Naive B cell (primary cell): ENCODE results near the gene TRIM5. TPM values are rescaled to one million over a fixed set of nuclear protein-coding genes. Genes with fewer than 3 reads are reported as not detected.
"Not testable (repeated sequence)": the region's sequence is repeated elsewhere in the genome, so short reads cannot be mapped to it uniquely, and the experiment has no call there.

Experiments
- ATAC-seq, 2 donors: fragments of 150-1000 bp; cut with Tn5 transposase; 2 replicates each; pipeline ENCODE4 v1.10.0; 2021; ENCODE audit warnings: low read depth in 2 of 2, mild to moderate bottlenecking in 2 of 2, moderate library complexity in 2 of 2
- DNase-seq: peaks from one replicate; pipeline ENCODE4 v3.0.0; 2022
- H3K27ac Mint-ChIP-seq, 6 donors: one replicate each; pipeline ENCODE4 v1.8.0; 2020 to 2022; ENCODE audit warnings: mild to moderate bottlenecking in 6 of 6, mixed read lengths in 6 of 6, moderate library complexity in 5 of 6, inconsistent platforms in 2 of 6
- H3K27me3 Mint-ChIP-seq, 3 donors: one replicate each; pipeline ENCODE4 v1.8.0; 2021 to 2022; ENCODE audit warnings: mixed read lengths in 3 of 3, mild to moderate bottlenecking in 1 of 3
- H3K36me3 Mint-ChIP-seq, 2 donors: one replicate each; pipeline ENCODE4 v1.8.0; 2020 to 2022; ENCODE audit warnings: mixed read lengths in 2 of 2, inconsistent platforms in 1 of 2, mild to moderate bottlenecking in 1 of 2
- H3K4me1 Mint-ChIP-seq, 3 donors: one replicate each; pipeline ENCODE4 v1.8.0; 2020 to 2022; ENCODE audit warnings: mixed read lengths in 3 of 3, inconsistent platforms in 1 of 3, mild to moderate bottlenecking in 1 of 3, moderate library complexity in 1 of 3
- H3K4me3 Mint-ChIP-seq, 8 donors: one replicate each; pipeline ENCODE4 v1.8.0; 2020 to 2022; ENCODE audit warnings: mild to moderate bottlenecking in 8 of 8, mixed read lengths in 8 of 8, moderate library complexity in 8 of 8, inconsistent platforms in 2 of 8
- H3K9me3 Mint-ChIP-seq, 7 donors: one replicate each; pipeline ENCODE4 v1.8.0; 2020 to 2022; ENCODE audit warnings: mixed read lengths in 7 of 7, mild to moderate bottlenecking in 5 of 7, inconsistent platforms in 2 of 7, moderate library complexity in 1 of 7
- polyA plus RNA-seq, 6 donors: library from polyadenylated mRNA; unstranded; fragments of 300-500 nt; fragmentation: Illumina TruSeq; gene quantifications; one replicate each; pipeline ENCODE4 v1.2.3, GENCODE V29; 2021; ENCODE audit warnings: low read depth in 6 of 6

The TRIM5 gene
- 10 to 100 TPM in 1 of 6 donors, 1 to 10 TPM in 5; 5.0 to 10.2 (median 7.9) TPM for polyA plus RNA-seq

GRCh38 chr11:5684646-5685362, at the start of gene TRIM5:
TRIM5 (minus strand) TSS chr11:5685074; CDS start chr11:5680177, 4,897 bp downstream.
- Mint-ChIP-seq H3K36me3 (peaks cover 0 to 4% of the 10 kb centered on the region in 2 donors), H3K9me3 (no peaks in the 10 kb centered on the region), H3K27me3 (no peaks in the 10 kb centered on the region), H3K4me3 (peak within 1 kb of the TSS; percentile 88 to 97 (median 94)), H3K4me1 (peaks cover 35 to 49% (median 49%) of the 10 kb centered on the region in 3 donors), H3K27ac (peak within 1 kb of the TSS; percentile 89 to 98 (median 96))
- peak; percentile 83 for DNase-seq
- peak; percentile 61 to 68 for ATAC-seq

- Mint-ChIP-seq H3K27me3 (no peaks in the 10 kb centered on the region), H3K36me3 (peaks cover 0 to 20% of the 10 kb centered on the region in 2 donors), H3K27ac (no peak overlapping the region), H3K4me3 (no peak overlapping the region), H3K4me1 (peaks cover 0 to 7% (median 0%) of the 10 kb centered on the region in 3 donors), H3K9me3 (no peaks in the 10 kb centered on the region)
- no peak for DNase-seq
- ATAC-seq, result no peak
Measured at GRCh38 chr11:5727691-5728090, 42.8 kb upstream of the TRIM5 start.

- ATAC-seq, result no peak
- no peaks in the 10 kb centered on the region for H3K27me3 Mint-ChIP-seq
- H3K4me1 Mint-ChIP-seq, result peaks cover 0 to 7% (median 0%) of the 10 kb centered on the region in 3 donors
- peak overlapping the region in 1 of 6 donors; percentile 67 for H3K27ac Mint-ChIP-seq
- no peak for DNase-seq
- peaks cover 0 to 20% of the 10 kb centered on the region in 2 donors for H3K36me3 Mint-ChIP-seq
- H3K4me3 Mint-ChIP-seq, result no peak overlapping the region
- no peaks in the 10 kb centered on the region for H3K9me3 Mint-ChIP-seq
Measured at GRCh38 chr11:5726351-5726750, 41.5 kb upstream of the TRIM5 start.

DNA sequence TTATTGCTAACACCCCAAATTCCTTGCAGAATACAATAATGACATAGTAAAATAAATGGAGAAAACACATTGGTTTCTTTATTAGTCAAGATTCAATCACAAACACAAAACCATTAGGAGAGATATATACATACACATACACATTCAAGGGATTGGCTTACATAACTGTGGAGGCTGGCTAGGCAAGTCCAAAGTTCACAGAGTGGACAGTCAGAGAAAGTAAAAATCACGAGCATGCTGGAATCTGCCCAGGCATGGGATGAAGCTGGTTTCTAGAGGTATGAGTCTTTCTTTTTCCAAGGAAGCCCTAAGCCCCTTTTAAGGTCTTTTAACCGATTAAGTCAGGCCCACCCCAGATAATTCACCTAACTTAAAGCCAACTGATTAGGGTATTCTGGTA, 37.7 kb upstream of the TRIM5 start:
- Mint-ChIP-seq H3K9me3 (peaks cover 0 to 11% (median 3%) of the 10 kb centered on the region in 7 donors), H3K4me3 (no peak overlapping the region), H3K36me3 (peaks cover 9 to 25% of the 10 kb centered on the region in 2 donors), H3K27me3 (no peaks in the 10 kb centered on the region), H3K27ac (no peak overlapping the region), H3K4me1 (peaks cover 0 to 7% (median 0%) of the 10 kb centered on the region in 3 donors)
- DNase-seq (no peak), ATAC-seq (no peak)

DNA sequence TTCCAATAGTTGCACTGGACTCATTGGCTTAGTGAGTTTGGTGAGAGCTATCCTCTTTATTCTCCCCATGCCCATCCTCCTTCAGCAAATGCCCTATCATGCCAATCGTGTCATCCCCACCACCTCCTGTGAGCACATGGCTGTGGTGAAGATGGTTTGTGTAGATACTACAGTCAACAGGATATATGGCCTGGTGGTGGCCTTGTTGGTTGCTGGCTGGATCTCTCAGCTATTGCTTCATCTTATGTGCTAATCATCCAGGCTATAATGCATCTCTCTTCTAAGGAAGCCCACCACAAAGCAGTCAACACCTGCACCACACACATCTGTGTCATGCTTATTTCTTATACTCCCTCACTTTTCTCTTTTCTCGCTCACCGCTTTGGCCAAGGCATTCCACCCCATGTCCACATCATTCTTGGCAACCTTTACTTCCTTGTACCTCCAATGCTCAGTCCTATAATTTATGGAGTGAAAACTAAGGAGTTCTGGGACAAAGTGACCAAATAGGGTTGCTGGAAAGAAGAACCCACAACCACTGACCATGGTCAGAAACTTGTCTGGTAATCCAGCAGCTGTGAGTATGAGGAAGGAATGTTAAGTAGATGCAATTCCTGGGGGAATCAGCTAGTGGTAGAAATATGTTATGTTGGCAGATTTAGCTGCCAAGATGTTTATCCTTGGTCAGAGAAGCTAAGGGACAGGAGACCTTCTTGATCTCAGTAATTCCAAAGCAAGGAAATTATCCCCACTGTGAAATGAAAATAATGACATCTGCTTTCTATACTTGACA, 35.0 kb upstream of the TRIM5 start:
- DNase-seq (no peak), ATAC-seq (no peak)
- Mint-ChIP-seq H3K4me3 (no peak overlapping the region), H3K27me3 (no peaks in the 10 kb centered on the region), H3K36me3 (peaks cover 9 to 13% of the 10 kb centered on the region in 2 donors), H3K27ac (peak overlapping the region in 2 of 6 donors; percentile 63 to 75), H3K4me1 (no peaks in the 10 kb centered on the region), H3K9me3 (peaks cover 0 to 11% (median 3%) of the 10 kb centered on the region in 7 donors)

- H3K36me3 Mint-ChIP-seq, result peaks cover 9 to 13% of the 10 kb centered on the region in 2 donors
- H3K27me3 Mint-ChIP-seq, DNase-seq, H3K4me1 Mint-ChIP-seq, ATAC-seq, H3K4me3 Mint-ChIP-seq, H3K27ac Mint-ChIP-seq: not testable (repeated sequence)
- H3K9me3 Mint-ChIP-seq, result peaks cover 0 to 11% (median 3%) of the 10 kb centered on the region in 7 donors
Measured at GRCh38 chr11:5716518-5716917, 31.6 kb upstream of the TRIM5 start.

GRCh38 chr11:5713695-5714094, 28.8 kb upstream of the TRIM5 start:
- Mint-ChIP-seq H3K27ac (peak overlapping the region in 4 of 6 donors; percentile 16 to 59 (median 28)), H3K27me3 (no peaks in the 10 kb centered on the region), H3K36me3 (peaks cover 11 to 13% of the 10 kb centered on the region in 2 donors), H3K9me3 (peaks cover 0 to 6% (median 3%) of the 10 kb centered on the region in 7 donors), H3K4me3 (no peak overlapping the region), H3K4me1 (peaks cover 0 to 5% (median 5%) of the 10 kb centered on the region in 3 donors)
- ATAC-seq (no peak), DNase-seq (no peak)

DNA sequence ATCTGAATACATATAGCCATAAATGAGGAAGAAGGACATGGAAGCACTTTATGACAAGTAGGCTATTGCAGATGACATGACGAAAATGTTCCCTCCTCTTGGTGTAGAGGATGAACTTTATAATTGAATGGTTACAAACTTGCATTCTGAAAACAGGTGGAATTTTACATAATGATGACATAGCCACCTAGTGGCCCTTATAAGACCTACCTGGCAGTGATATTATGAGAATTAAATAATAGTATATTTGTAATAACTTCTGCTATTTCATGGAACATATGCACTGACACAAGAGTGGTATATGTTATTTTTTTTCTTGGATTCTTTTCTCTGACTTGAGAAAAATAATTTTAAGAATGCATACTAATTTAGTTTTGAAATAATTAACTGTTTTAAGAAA, 27.6 kb upstream of the TRIM5 start:
- DNase-seq (peak; percentile 5), ATAC-seq (peak; percentile 41 to 53)
- no peaks in the 10 kb centered on the region for H3K27me3 Mint-ChIP-seq
- H3K27ac Mint-ChIP-seq, result peak overlapping the region in 2 of 6 donors; percentile 37 to 85
- H3K36me3 Mint-ChIP-seq, result peaks cover 18 to 23% of the 10 kb centered on the region in 2 donors
- no peak overlapping the region for H3K4me3 Mint-ChIP-seq
- H3K9me3 Mint-ChIP-seq, result peaks cover 0 to 2% (median 0%) of the 10 kb centered on the region in 7 donors
- peaks cover 0 to 5% (median 5%) of the 10 kb centered on the region in 3 donors for H3K4me1 Mint-ChIP-seq

- H3K9me3 Mint-ChIP-seq, result no peaks in the 10 kb centered on the region
- no peak for DNase-seq
- peak overlapping the region in 1 of 8 donors; percentile 22 for H3K4me3 Mint-ChIP-seq
- H3K4me1 Mint-ChIP-seq, result peaks cover 16 to 34% (median 30%) of the 10 kb centered on the region in 3 donors
- no peak for ATAC-seq
- H3K27ac Mint-ChIP-seq, result peak overlapping the region in 2 of 6 donors; percentile 82 to 84
- H3K36me3 Mint-ChIP-seq, result peaks cover 27 to 53% of the 10 kb centered on the region in 2 donors
- no peaks in the 10 kb centered on the region for H3K27me3 Mint-ChIP-seq
Measured at GRCh38 chr11:5705688-5706087, 20.8 kb upstream of the TRIM5 start.

DNA sequence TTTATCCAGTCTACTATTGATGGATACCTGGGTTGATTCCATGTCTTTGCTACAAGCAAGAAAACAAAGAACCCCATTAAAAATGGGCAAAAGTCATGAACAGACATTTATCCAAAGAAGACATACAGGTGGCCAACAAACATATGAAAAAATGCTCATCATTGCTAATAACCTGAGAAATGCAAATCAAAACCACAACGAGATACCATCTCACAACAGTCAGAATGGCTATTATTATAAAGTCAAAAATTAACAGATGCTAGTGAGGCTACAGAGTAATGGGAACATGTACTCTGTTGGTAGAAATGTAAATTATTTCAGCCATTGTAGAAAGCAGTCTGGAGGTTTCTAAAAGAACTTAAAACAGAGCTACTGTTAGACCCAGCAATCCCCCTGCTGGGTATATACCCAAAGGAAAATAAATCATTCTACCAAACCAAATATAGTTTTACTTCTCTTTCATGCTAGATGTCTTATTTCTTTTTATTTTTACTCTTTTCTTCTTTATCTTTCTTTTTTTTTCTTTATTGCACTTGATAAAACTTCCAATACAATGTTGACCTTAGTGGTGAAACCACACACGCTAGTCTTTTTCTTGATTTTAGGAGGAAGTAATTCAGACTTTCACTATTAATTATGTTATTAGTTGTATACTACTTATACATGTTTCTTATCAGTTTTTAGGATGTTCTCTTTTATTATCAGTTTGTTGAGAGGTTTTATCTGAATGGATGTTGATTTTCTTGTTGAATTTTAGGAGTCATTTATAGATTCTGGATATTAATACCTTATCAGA, 19.1 kb upstream of the TRIM5 start:
- H3K4me1 Mint-ChIP-seq, result peaks cover 17 to 44% (median 37%) of the 10 kb centered on the region in 3 donors
- no peaks in the 10 kb centered on the region for H3K9me3 Mint-ChIP-seq
- ATAC-seq, result no peak
- H3K27ac Mint-ChIP-seq, result peak overlapping the region in 5 of 6 donors; percentile 21 to 84 (median 55)
- H3K27me3 Mint-ChIP-seq, result no peaks in the 10 kb centered on the region
- peaks cover 22 to 43% of the 10 kb centered on the region in 2 donors for H3K36me3 Mint-ChIP-seq
- H3K4me3 Mint-ChIP-seq, result peak overlapping the region in 2 of 8 donors; percentile 33 to 34
- no peak for DNase-seq

GRCh38 chr11:5701055-5701577, 16.2 kb upstream of the TRIM5 start:
- H3K36me3 Mint-ChIP-seq, result peaks cover 22 to 27% of the 10 kb centered on the region in 2 donors
- peak overlapping the region in 5 of 6 donors; percentile 62 to 97 (median 86) for H3K27ac Mint-ChIP-seq
- DNase-seq, result no peak

GRCh38 chr11:5700421-5701054, 15.7 kb upstream of the TRIM5 start:
- ATAC-seq (peak; percentile 75 to 89), DNase-seq (peak; percentile 57)
- H3K4me3 Mint-ChIP-seq, result peak overlapping the region; percentile 60 to 93 (median 89)
- H3K27ac Mint-ChIP-seq, result peak overlapping the region; percentile 84 to 97 (median 96)
- peaks cover 21 to 22% of the 10 kb centered on the region in 2 donors for H3K36me3 Mint-ChIP-seq
- no peaks in the 10 kb centered on the region for H3K9me3 Mint-ChIP-seq
- H3K4me1 Mint-ChIP-seq, result peaks cover 33 to 65% (median 55%) of the 10 kb centered on the region in 3 donors
- no peaks in the 10 kb centered on the region for H3K27me3 Mint-ChIP-seq

More at GRCh38 chr11:5701055-5701577, 16.2 kb upstream of the TRIM5 start:
- H3K4me1 Mint-ChIP-seq, result peaks cover 30 to 60% (median 52%) of the 10 kb centered on the region in 3 donors
- no peak for ATAC-seq
- H3K27me3 Mint-ChIP-seq, result no peaks in the 10 kb centered on the region
- no peaks in the 10 kb centered on the region for H3K9me3 Mint-ChIP-seq
- H3K4me3 Mint-ChIP-seq, result peak overlapping the region in 7 of 8 donors; percentile 60 to 93 (median 89)
